ENCODE results near the gene AKNAD1. TPM values are rescaled to one million over a fixed set of nuclear protein-coding genes. Genes with fewer than 3 reads are reported as not detected.
"Not testable (repeated sequence)": the region's sequence is repeated elsewhere in the genome, so short reads cannot be mapped to it uniquely, and the experiment has no call there.

AKNAD1 gene
- total and polyA plus RNA-seq, 10 of the 15 experiments (the other 5 are each of a cell fraction or from before 2014, with no cell fraction given): 0.05 to 0.13 (median 0.10) TPM; not detected in 7

GRCh38 chr1:108892356-108893140, 35.7 kb upstream of the AKNAD1 start (continued):
- TF ChIP-seq BCLAF1 (IDR thresholded peaks at IDR 0.05): no peak

- no peak for FAIRE-seq
- POLR2A ChIA-PET: no interaction called here
Measured at GRCh38 chr1:108889706-108890384, 33.0 kb upstream of the AKNAD1 start.

GRCh38 chr1:108889006-108889645, 32.2 kb upstream of the AKNAD1 start:
- FAIRE-seq; H3K4me1 ChIP-seq (ENCODE audit: control insufficient read depth, insufficient read depth, low read length); ATAC-seq; in situ Hi-C loops (cut with MboI); H3K9me3 ChIP-seq (replicated peaks; ENCODE audit: control insufficient read depth, insufficient read depth, low read length); H3K27me3 ChIP-seq (replicated peaks in 1 of 2; ENCODE audit: control insufficient read depth in 2 of 2, insufficient read depth in 2 of 2, low read length in 1 of 2); intact Hi-C loops (cut with micrococcal nuclease; ENCODE audit: unreplicated experiment); H3K36me3 ChIP-seq (ENCODE audit: control insufficient read depth in 2 of 2, insufficient read depth in 2 of 2, low read length in 1 of 2); POLR2A ChIA-PET; BruUV-seq (replicated peaks); H3K4me2 ChIP-seq (ENCODE audit: control insufficient read depth, insufficient read depth); H3K27ac ChIP-seq (ENCODE audit: control insufficient read depth, insufficient read depth); H3K4me3 ChIP-seq; DNase-seq (ENCODE audit: low read depth, low spot score); H4K20me1 ChIP-seq (ENCODE audit: control insufficient read depth, insufficient read depth); H2AFZ ChIP-seq (ENCODE audit: control insufficient read depth, low read depth, low read length); H3K9ac ChIP-seq (ENCODE audit: control insufficient read depth, insufficient read depth, low read length); H3K79me2 ChIP-seq (ENCODE audit: control insufficient read depth, insufficient read depth, low read length): not testable (repeated sequence)
- 79% methylated on average over 6 of the region's 6 CpGs for WGBS (ENCODE audit: insufficient coverage, insufficient replicate concordance, low lambda C conversion rate, missing lambda C conversion rate)
- SMC1A ChIA-PET (ENCODE audit: uncharacterized antibody, unreplicated experiment): interaction anchor here (0.7 to 3.2 kb wide), 5 partner anchors 8 to 195 kb away, joined by 3 to 12 read pairs (median 4); no protein-coding TSS in a partner anchor
- CTCF ChIA-PET: interaction anchor here (1.4 to 2.5 kb wide), 3 partner anchors 9 to 73 kb away, joined by 4 to 16 read pairs (median 15); no protein-coding TSS in a partner anchor
- RAD21 ChIA-PET (ENCODE audit: unreplicated experiment): interaction anchor here (1.1 to 1.2 kb wide), 2 partner anchors 10 to 61 kb away, joined by 3 read pairs; no protein-coding TSS in a partner anchor

More at GRCh38 chr1:108889706-108890384, 33.0 kb upstream of the AKNAD1 start:
- in situ Hi-C loops (cut with MboI): loop anchor here (10.0 kb wide), 1 partner anchor 55 kb away; no protein-coding TSS in a partner anchor
- H3K4me3 ChIP-seq: no peak overlapping the region
- ChIA-PET SMC1A (ENCODE audit: uncharacterized antibody, unreplicated experiment) (interaction anchor here (0.9 to 3.2 kb wide), 3 partner anchors 27 to 196 kb away, joined by 3 to 12 read pairs (median 4); no protein-coding TSS in a partner anchor), CTCF (interaction anchor here (0.7 to 2.5 kb wide), 4 partner anchors 8 to 72 kb away, joined by 3 to 16 read pairs (median 10); no protein-coding TSS in a partner anchor), RAD21 (ENCODE audit: unreplicated experiment) (interaction anchor here (1.1 to 1.2 kb wide), 2 partner anchors 9 to 62 kb away, joined by 3 read pairs; no protein-coding TSS in a partner anchor)
- no peaks in the 10 kb centered on the region for H3K4me1 ChIP-seq (ENCODE audit: control insufficient read depth, insufficient read depth, low read length)
- no peak overlapping the region for H3K9ac ChIP-seq (ENCODE audit: control insufficient read depth, insufficient read depth, low read length)
- no peak overlapping the region for H3K27ac ChIP-seq (ENCODE audit: control insufficient read depth, insufficient read depth)
- H3K9me3 ChIP-seq (replicated peaks; ENCODE audit: control insufficient read depth, insufficient read depth, low read length): no peaks in the 10 kb centered on the region
- no TSS peak for BruUV-seq (replicated peaks)
- TF ChIP-seq ZSCAN29 (IDR thresholded peaks at IDR 0.05): no peak
- no peak for TF ChIP-seq MLLT1 (IDR thresholded peaks at IDR 0.05)
- TF ChIP-seq ESRRA (IDR thresholded peaks at IDR 0.05; ENCODE audit: low read length): no peak
- no peak for TF ChIP-seq HDGF (IDR thresholded peaks at IDR 0.05)
- H3K79me2 ChIP-seq (ENCODE audit: control insufficient read depth, insufficient read depth, low read length): no peaks in the 10 kb centered on the region
- 90% methylated on average over 7 of the region's 7 CpGs for WGBS (ENCODE audit: insufficient coverage, insufficient replicate concordance, low lambda C conversion rate, missing lambda C conversion rate)
- ATAC-seq (no peak), DNase-seq (ENCODE audit: low read depth, low spot score) (no peak)
- H3K4me2 ChIP-seq (ENCODE audit: control insufficient read depth, insufficient read depth): no peak overlapping the region
- H3K27me3 ChIP-seq (replicated peaks in 1 of 2; ENCODE audit: control insufficient read depth in 2 of 2, insufficient read depth in 2 of 2, low read length in 1 of 2): no peaks in the 10 kb centered on the region
- H3K36me3 ChIP-seq (ENCODE audit: control insufficient read depth in 2 of 2, insufficient read depth in 2 of 2, low read length in 1 of 2): no peaks in the 10 kb centered on the region; a peak in 1 of 4 replicates
- H4K20me1 ChIP-seq (ENCODE audit: control insufficient read depth, insufficient read depth): no peaks in the 10 kb centered on the region
- no peak overlapping the region for H2AFZ ChIP-seq (ENCODE audit: control insufficient read depth, low read depth, low read length)
- intact Hi-C loops (cut with micrococcal nuclease; ENCODE audit: unreplicated experiment): no loop called here

Measured in GM12878 (cell line).